Common myeloid progenitor, CD34-positive (primary cell): ENCODE measurements around the gene CTSE.

Source experiments
- CTCF ChIA-PET: fragments of 350-600 bp; sonication (Branson Sonifier 250); formaldehyde crosslinking; loops from one replicate; lab custom pipeline; 2021; ENCODE audit warnings: antibody characterized with exemption; lab: Charles Lee
- POLR2A ChIA-PET: fragments of 350-600 bp; sonication (Branson Sonifier 250); formaldehyde crosslinking; loops from one replicate; lab custom pipeline; 2021; ENCODE audit warnings: antibody characterized with exemption; lab: Charles Lee
- DNase-seq, 3 donors: peaks; one replicate each; pipeline versions ENCODE4 v3.0.0 to v3.0.0-alpha.2; 2013
- H3K27ac ChIP-seq, 2 experiments: 1 replicate in 1 of 2; 2 replicates in 1 of 2; pipeline ENCODE4 v1.7.0; 2013; ENCODE audit warnings: inconsistent platforms in 2 of 2, low read length in 2 of 2, mild to moderate bottlenecking in 2 of 2, low read depth in 1 of 2, moderate library complexity in 1 of 2; ENCODE audit not compliant: severe bottlenecking in 2 of 2, insufficient read depth in 1 of 2, poor library complexity in 1 of 2
- H3K27me3 ChIP-seq, 5 experiments: replicated peaks in 2 of 5; 1 replicate in 3 of 5; 2 replicates in 2 of 5; pipeline versions ENCODE4 v1.6.1 to v1.7.0; 2013; ENCODE audit warnings: low read length in 4 of 5, mild to moderate bottlenecking in 2 of 5, moderate library complexity in 2 of 5, inconsistent platforms in 1 of 5; ENCODE audit not compliant: insufficient read depth in 5 of 5, control insufficient read depth in 4 of 5
- H3K36me3 ChIP-seq, 4 experiments: 1 replicate in 2 of 4; 2 replicates in 2 of 4; pipeline versions ENCODE4 v1.6.1 to v1.7.0; 2013; ENCODE audit warnings: low read length in 3 of 4, control low read depth in 1 of 4, mild to moderate bottlenecking in 1 of 4; ENCODE audit not compliant: control insufficient read depth in 4 of 4, insufficient read depth in 4 of 4
- H3K4me1 ChIP-seq, 4 experiments: 1 replicate in 3 of 4; 2 replicates in 1 of 4; pipeline versions ENCODE4 v1.6.1 to v1.7.1; 2013; ENCODE audit warnings: low read length in 3 of 4, mild to moderate bottlenecking in 3 of 4, control low read depth in 1 of 4, inconsistent platforms in 1 of 4, moderate library complexity in 1 of 4; ENCODE audit not compliant: control insufficient read depth in 4 of 4, insufficient read depth in 4 of 4; ENCODE audit errors: control extremely low read depth in 1 of 4
- H3K4me3 ChIP-seq, 7 experiments: 1 replicate in 4 of 7; 2 replicates in 3 of 7; pipeline versions ENCODE4 v1.5.1 to v1.7.0; 2013; ENCODE audit warnings: mild to moderate bottlenecking in 7 of 7, low read length in 6 of 7, moderate library complexity in 6 of 7, inconsistent platforms in 2 of 7, low read depth in 2 of 7, control low read depth in 1 of 7; ENCODE audit not compliant: insufficient read depth in 4 of 7, control insufficient read depth in 1 of 7; ENCODE audit errors: extremely low read depth in 1 of 7
- H3K9me3 ChIP-seq, 5 experiments: 1 replicate in 4 of 5; 2 replicates in 1 of 5; pipeline versions ENCODE4 v1.6.1 to v1.7.1; 2013; ENCODE audit warnings: low read length in 4 of 5, mild to moderate bottlenecking in 2 of 5, inconsistent platforms in 1 of 5, low read depth in 1 of 5, moderate library complexity in 1 of 5; ENCODE audit not compliant: control insufficient read depth in 4 of 5, insufficient read depth in 2 of 5; ENCODE audit errors: control extremely low read depth in 1 of 5
- WGBS: methylation state at CpG from one replicate; pipeline ENCODE4 v1.1.5; 2013; ENCODE audit not compliant: insufficient coverage; 5-methylcytosine and 5-hydroxymethylcytosine counted together

The CTSE gene

DNA sequence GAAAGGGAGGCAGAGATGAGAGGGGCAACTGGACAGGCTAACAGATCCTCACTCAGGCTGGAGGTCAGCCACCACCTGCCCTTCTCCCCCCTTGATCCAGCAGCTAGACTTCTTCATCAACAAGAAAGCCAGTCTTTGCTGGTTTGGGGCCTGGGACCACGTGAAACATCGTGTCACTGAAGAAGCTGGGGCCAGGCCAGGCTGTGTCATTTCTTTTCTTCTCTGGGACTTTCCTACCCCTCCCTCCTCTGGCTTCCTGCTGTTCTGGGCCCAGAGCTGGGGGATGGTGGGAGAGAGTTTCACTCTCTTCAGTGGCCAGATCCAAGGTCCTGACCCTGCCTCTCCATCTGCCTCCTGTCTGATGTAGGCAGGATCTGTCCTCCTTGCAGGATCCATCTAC, 62.3 kb downstream of the CTSE start:
- Histone ChIP-seq H3K4me1 (peaks cover 0 to 21% (median 7%) of the 10 kb centered on the region in 4 experiments), H3K27ac (no peak overlapping the region), H3K27me3 (peaks cover 0 to 2% (median 0%) of the 10 kb centered on the region in 5 experiments), H3K36me3 (no peaks in the 10 kb centered on the region), H3K4me3 (no peak overlapping the region), H3K9me3 (no peaks in the 10 kb centered on the region)
- WGBS: no CpG with 5 or more reads among the region's 2 CpGs
- ChIA-PET POLR2A (no interaction called here), CTCF (interaction anchor here (1.2 to 4.1 kb wide), 5 partner anchors 10 to 169 kb away, joined by 3 to 24 read pairs (median 4); partner anchors contain the start of gene SLC26A9)
- DNase-seq: peak; percentile 14 to 76 (median 73)

DNA sequence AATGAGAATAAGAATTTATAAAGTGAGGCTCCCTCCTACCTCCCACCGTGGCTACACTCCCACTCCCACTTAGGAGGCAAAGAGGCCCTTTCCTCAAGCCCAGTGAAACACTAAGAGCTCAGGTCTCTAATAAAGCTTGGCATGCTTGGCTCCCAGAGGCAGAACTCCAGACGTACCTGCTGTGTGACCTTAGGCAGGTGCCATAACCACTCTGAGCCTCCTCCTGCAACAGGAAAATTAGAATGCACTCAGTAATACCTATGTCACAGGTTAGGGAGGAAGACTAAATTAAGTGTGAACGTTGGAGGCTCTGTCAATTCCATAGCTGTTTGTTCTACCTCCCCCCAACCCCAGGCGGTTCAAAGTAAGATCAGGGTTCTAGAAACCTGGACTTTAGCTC, 63.9 kb downstream of the CTSE start:
- H3K27ac ChIP-seq: no peak overlapping the region
- no peaks in the 10 kb centered on the region for H3K9me3 ChIP-seq
- 93% methylated on average over 3 of the region's 4 CpGs for WGBS
- no peaks in the 10 kb centered on the region for H3K36me3 ChIP-seq
- ChIA-PET POLR2A (no interaction called here), CTCF (interaction anchor here (0.8 to 4.1 kb wide), 5 partner anchors 9 to 301 kb away, joined by 3 to 24 read pairs (median 3); no protein-coding TSS in a partner anchor)
- peaks cover 0 to 21% (median 7%) of the 10 kb centered on the region in 4 experiments for H3K4me1 ChIP-seq
- H3K4me3 ChIP-seq: no peak overlapping the region
- H3K27me3 ChIP-seq: peaks cover 0 to 2% (median 0%) of the 10 kb centered on the region in 5 experiments
- no peak for DNase-seq
